Measurements from ENCODE around the gene GLRA1.

- TF ChIP-seq POLR2A (IDR thresholded peaks at IDR 0.05; ENCODE audit: extremely low read depth, insufficient read length) = no peak
- TF ChIP-seq CTCF (IDR thresholded peaks at IDR 0.05; ENCODE audit: low read depth, low read length) = no peak
- no peak for TF ChIP-seq MYC (IDR thresholded peaks at IDR 0.05; ENCODE audit: low read depth, low read length)
- TF ChIP-seq, protein P1, sequence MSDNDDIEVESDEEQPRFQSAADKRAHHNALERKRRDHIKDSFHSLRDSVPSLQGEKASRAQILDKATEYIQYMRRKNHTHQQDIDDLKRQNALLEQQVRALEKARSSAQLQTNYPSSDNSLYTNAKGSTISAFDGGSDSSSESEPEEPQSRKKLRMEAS (IDR thresholded peaks at IDR 0.05; ENCODE audit: low read depth, low read length) = no peak
Observed at GRCh38 chr5:151873701-151874100, 51.0 kb downstream of the GLRA1 start.
